ENCODE measurements around the gene CACNA1S.

CACNA1S gene

GRCh38 chr1:201090541-201090940 is 21.7 kb downstream of the CACNA1S start:
- no peak for FAIRE-seq

- FAIRE-seq: no peak
Observed at GRCh38 chr1:201089596-201089995, 22.6 kb downstream of the CACNA1S start.

- FAIRE-seq: no peak
Observed at GRCh38 chr1:201088901-201089525, 23.2 kb downstream of the CACNA1S start.

DNA sequence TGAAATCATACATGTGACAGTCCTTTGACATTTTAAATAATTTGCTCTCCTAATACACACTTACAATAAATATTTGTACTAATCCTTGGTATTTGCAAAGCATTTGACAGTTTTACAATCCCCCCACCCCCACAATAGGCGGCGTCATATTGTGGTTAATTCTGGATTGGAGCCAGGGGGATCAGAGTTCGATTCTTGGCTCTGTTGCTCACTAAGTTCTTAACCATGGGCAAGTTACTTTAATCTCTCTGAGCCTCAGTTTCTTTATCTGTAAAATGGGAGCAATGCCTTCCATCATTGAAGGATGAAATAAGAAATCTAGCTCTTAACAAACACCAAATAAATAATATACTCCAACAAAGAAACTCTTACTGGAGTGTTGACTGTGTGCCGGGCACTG is 23.8 kb downstream of the CACNA1S start:
- no peak for FAIRE-seq

DNA sequence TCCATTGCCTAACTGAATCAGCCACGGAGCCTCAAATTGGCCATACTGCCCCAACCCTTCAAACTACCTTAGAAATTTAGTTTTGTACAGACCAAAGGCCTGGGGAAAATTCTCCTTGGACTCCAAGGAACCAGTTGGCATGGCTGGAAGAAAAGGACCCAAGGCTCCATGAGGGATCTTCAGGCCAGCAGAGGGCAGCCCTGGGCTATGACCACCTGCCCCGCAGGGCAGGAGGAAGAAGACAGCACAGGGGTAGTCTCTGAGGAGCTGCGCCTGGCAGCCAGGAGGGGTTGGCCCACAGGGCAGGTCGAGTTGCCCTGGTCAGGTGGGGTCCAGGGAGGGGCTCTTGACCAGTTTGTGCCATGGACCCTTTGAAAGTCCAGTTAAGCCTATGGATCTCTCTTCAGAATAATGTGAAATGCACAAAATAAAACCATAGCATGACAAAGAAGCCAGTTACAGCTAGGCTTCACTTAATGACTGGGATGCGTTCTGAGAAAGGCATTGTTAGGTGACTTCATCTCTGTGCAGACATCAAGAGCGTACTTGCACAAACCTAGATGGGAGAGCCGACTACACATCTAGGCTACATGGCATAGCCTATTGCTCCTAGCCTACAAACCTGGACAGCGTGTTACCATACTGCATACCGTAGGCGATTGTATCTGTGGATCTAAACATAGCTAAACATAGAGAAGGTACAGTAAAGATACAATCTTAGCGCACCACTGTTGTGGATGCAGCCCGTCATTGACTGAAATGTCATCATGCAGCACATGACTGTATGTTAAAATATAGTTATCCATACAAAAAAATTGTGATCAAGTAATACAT is 26.1 kb downstream of the CACNA1S start:
- FAIRE-seq: no peak

GRCh38 chr1:201084295-201084694 is 27.9 kb downstream of the CACNA1S start:
- no peak for FAIRE-seq

GRCh38 chr1:201083741-201084140 is 28.5 kb downstream of the CACNA1S start:
- FAIRE-seq: no peak

DNA sequence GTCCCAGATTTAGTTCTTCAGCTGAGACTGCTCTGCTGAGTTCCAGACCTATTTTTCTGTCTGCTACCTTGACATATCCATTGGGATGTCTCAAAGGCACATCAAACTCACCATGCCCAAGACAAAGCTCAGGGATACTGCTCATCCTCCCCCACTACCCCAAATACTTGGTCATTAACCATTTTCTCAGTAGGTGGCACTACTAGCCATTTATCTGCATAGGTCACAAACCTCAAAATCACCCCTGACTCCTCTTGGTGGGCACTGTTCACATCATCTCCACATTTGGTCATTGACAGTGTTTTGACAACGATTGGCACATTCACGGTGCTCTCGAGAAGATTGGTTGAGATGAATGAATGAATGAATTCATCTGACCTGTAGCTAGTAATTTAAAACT is 32.1 kb downstream of the CACNA1S start:
- FAIRE-seq: no peak

GRCh38 chr1:201077736-201078135 is 34.5 kb downstream of the CACNA1S start:
- FAIRE-seq: no peak

DNA sequence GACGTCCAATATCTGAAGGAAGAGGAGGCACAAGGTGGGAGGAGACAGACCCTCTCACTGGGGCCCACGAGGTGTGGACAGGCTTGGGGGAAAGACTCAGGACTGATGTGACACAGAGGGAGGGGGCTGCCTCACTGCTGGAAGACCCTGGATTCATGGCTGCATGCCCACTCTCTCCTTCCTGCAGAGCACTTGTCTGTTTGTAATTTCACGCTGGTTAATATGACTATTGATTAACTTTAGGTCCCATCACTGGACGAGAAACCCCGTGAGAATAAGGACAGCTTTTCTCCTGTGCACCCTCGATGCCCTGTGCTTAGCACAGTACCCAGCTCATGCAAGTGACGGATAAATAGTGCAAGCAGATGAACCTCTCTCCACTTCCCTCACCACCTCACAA is 35.1 kb downstream of the CACNA1S start:
- no peak for FAIRE-seq

DNA sequence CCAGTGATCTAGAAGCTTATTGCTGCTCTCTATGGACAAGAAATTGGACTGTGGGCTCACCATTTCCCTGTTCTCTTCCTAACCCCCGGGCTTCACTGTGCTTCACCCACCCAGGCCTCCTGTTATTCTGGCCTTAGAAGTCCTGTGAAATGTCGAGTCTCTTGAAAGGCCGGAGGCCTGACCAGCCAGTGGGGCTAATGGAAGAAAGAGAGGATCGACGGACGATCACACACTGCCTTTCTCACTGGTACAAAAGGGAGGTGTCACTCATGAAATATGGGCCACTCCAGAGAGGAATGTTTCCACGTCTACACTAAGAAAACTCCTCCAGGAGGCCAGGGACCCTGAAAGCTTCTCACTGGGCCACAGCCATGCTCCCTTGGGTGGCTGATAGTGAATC is 36.1 kb downstream of the CACNA1S start:
- FAIRE-seq: no peak

GRCh38 chr1:201074018-201074417 is 38.2 kb downstream of the CACNA1S start:
- FAIRE-seq: no peak

DNA sequence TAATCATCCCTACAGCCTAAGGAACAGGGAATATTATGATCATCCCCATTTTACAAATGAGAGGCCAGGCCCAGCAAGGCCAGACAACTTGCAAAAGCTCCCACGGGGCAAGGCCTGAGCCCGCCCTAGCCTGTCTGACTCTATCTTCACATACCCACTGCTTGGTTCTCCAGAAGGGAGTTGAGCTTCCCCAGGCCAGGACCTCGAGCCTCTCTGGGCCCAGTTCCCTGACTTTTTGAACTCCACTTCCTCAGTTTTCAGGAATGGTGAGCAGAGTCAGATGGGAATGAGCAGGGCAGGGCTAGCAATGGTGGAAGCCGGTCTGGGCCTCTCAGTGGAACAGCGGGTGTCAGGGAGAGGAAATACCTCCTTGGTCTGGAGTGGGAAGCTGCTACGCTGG is 39.3 kb downstream of the CACNA1S start:
- no peak for FAIRE-seq

GRCh38 chr1:201072149-201072548 is 40.1 kb downstream of the CACNA1S start:
- no peak for FAIRE-seq

- FAIRE-seq: no peak
Observed at GRCh38 chr1:201069636-201070035, 42.6 kb downstream of the CACNA1S start.

- FAIRE-seq: no peak
Observed at GRCh38 chr1:201068976-201069375, 43.2 kb downstream of the CACNA1S start.

DNA sequence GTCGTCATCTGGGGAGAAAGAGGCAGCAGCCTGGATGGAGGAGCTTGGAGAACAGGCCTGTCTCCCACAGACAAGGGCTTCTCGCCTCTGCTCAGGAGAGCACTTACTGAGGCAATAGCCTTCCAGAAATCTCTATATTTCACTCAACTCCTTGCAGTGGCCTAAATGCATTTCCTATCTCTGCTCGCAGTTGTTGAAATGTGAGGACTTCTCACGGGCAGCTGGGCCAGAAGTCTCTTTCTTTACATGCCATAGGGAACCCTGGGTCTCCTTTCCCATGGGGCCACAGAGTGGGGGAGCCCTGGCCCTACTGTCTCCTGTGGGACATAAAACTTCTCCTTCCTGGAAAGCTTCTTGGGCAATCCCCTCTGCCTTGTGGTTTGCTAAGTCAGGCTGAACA is 45.2 kb downstream of the CACNA1S start:
- FAIRE-seq: no peak

DNA sequence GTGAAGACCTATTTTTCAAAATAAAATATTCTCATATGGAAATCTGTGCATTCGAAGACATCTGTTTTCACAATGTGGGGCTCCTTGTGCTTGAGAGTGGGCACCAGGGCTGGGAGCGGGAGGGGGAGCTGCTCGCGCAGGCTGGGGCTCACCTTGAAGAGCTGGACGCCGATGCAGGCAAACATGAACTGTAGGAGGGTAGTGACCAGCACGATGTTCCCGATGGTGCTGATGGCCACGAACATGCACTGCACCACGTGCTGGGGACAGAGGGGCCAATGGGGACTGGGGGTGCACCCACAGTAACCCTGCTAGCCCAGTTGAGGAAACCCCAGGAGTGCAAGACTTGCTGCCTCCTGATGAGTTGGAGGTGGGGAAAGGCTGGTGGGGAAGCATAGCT is 46.5 kb downstream of the CACNA1S start:
- FAIRE-seq: no peak

DNA sequence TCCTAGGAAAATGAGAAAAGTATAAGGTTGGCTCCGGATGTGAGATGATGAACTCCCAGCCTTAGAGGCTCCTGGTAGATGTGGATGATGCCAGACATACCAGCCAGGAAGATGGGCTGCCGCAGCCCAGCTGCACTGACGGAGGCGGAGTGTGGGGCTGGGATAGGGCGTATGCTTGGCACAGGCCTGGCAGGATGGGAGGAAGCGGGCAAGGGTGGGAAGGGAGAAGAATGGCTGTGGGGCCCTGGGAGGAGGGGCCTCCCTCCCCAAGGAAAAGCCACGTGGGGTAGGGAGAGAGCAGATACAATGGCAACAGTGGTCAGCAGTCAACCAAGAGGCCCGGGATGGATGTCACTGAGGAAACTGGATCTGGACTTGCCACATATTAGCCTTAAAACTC is 47.4 kb downstream of the CACNA1S start:
- no peak for FAIRE-seq

DNA sequence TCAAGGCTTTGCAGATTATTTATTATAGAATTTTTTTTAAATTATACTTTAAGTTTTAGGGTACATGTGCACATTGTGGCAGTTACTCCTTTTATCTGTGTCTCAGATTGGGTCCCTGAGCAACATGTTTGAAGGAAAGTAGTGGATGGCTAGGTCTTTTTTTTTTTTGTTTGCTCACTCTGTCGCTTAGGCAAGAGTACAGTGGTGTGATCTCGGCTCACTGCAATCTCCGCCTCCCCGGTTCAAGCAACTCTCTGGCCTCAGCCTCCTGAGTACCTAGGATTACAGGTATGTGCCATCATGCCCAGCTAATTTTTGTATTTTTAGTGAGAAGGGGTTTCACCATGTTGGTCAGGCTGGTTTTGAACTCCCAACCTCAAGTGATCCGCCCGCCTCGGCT is 49.1 kb downstream of the CACNA1S start:
- FAIRE-seq: no peak

DNA sequence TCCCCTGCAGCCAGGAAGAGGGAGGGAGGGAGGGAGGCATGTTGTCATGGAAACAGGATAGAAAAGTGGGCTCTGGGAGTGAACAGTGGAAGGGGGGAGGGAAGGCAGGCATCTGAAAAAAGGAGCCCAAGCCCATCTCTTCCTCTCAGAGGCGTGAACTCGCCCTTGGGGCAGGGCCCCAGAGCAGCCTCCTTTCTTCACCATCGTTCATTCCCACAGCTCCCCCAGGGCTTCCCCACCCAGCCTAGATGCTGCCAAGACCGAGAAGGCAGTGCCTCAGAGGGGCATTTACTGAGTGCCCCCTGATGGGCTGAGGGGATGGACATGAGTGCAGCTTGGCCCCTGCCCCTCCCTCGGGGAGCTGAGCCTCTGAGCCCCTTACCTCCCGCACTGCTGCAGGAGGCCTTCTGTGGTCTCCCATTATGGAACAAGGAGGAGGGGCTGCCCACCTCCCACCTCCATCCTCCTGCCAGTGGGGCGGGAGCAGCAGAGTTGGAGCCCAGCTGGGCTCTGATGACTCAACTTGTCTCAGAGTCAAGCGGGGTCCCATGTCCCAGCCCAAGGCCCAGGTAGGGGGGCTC is 49.6 kb downstream of the CACNA1S start:
- FAIRE-seq: no peak

DNA sequence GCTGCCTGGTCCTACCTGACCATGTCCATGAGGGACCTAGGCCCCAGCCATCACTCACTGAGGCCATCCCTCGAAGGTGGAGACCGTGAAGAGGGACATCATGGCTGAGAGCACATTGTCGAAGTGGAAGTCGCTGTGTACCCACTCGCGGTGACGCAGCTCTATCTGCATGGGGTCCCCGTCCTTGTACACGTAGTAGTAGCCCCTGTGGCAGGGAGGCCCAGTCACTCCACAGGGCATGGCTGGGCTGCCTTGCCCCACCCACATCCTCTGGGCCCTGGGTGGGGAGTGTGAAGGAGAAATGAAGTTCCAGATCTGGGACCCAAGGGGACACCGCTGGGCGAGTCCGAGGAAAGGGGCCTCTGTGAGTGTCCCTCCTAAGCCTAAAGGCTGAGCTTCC is 50.3 kb downstream of the CACNA1S start:
- no peak for FAIRE-seq

DNA sequence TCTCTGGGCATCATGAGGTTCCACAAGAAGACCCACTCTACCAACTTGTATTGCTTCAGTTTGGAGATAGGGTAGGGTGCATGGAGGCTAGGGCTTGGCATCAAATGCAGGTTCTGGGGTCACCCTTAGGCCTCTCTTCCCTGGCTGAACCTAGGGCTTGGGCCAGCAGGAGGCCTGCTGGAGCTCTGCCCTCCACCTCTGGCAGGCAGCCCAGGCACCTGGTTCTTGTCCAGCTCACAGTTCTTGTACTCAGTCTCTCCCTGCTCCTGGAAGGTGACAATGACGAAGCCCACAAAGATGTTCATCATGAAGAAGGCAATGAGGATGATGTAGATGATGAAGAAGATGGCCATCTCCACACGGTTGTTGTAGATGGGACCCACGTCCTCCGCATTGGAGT is 51.2 kb downstream of the CACNA1S start:
- FAIRE-seq: no peak

GRCh38 chr1:201060586-201060985 is 51.6 kb downstream of the CACNA1S start:
- no peak for FAIRE-seq

Measured in colon (tissue), 2 donors.